T-helper 22 cell (primary cell): ENCODE measurements around the gene ADGRL1.
"Not testable (repeated sequence)": the region's sequence is repeated elsewhere in the genome, so short reads cannot be mapped to it uniquely, and the experiment has no call there.

Source experiments
- DNase-seq: peaks from one replicate; pipeline ENCODE4 v3.0.0-alpha.2; 2020; ENCODE audit warnings: low read depth

Gene ADGRL1

GRCh38 chr19:14189415-14189814, 16.6 kb downstream of the ADGRL1 start:
- no peak for DNase-seq

GRCh38 chr19:14188086-14188485, 17.9 kb downstream of the ADGRL1 start:
- DNase-seq: not testable (repeated sequence)

GRCh38 chr19:14187561-14187960, 18.4 kb downstream of the ADGRL1 start:
- DNase-seq: no peak

GRCh38 chr19:14186684-14187083, 19.3 kb downstream of the ADGRL1 start:
- DNase-seq: not testable (repeated sequence)

- not testable (repeated sequence) for DNase-seq
Observed at GRCh38 chr19:14185691-14186090, 20.3 kb downstream of the ADGRL1 start.

GRCh38 chr19:14185158-14185557, 20.8 kb downstream of the ADGRL1 start:
- DNase-seq: no peak

- no peak for DNase-seq
Observed at GRCh38 chr19:14183741-14184350, 22.1 kb downstream of the ADGRL1 start.

GRCh38 chr19:14182476-14182875, 23.5 kb downstream of the ADGRL1 start:
- no peak for DNase-seq

- no peak for DNase-seq
Observed at GRCh38 chr19:14181906-14182305, 24.1 kb downstream of the ADGRL1 start.

- DNase-seq: not testable (repeated sequence)
Observed at GRCh38 chr19:14181199-14181598, 24.8 kb downstream of the ADGRL1 start.

GRCh38 chr19:14177496-14178074, 28.4 kb downstream of the ADGRL1 start:
- DNase-seq: no peak

GRCh38 chr19:14175351-14175792, 30.6 kb downstream of the ADGRL1 start:
- DNase-seq: no peak

GRCh38 chr19:14174883-14175282, 31.1 kb downstream of the ADGRL1 start:
- DNase-seq: no peak

GRCh38 chr19:14168993-14169392, 37.0 kb downstream of the ADGRL1 start:
- DNase-seq: no peak

GRCh38 chr19:14168259-14168972, 37.6 kb downstream of the ADGRL1 start:
- no peak for DNase-seq

- no peak for DNase-seq
Observed at GRCh38 chr19:14167576-14168138, 38.3 kb downstream of the ADGRL1 start.

- no peak for DNase-seq
Observed at GRCh38 chr19:14166999-14167575, 38.9 kb downstream of the ADGRL1 start.

- no peak for DNase-seq
Observed at GRCh38 chr19:14165990-14166830, 39.8 kb downstream of the ADGRL1 start.

GRCh38 chr19:14164724-14165493, 41.1 kb downstream of the ADGRL1 start:
- DNase-seq: no peak

GRCh38 chr19:14164082-14164481, 41.9 kb downstream of the ADGRL1 start:
- no peak for DNase-seq

- DNase-seq: no peak
Observed at GRCh38 chr19:14162871-14163297, 43.1 kb downstream of the ADGRL1 start.
